ENCODE measurements around the gene CATSPERB.
"Not testable (repeated sequence)": the region's sequence is repeated elsewhere in the genome, so short reads cannot be mapped to it uniquely, and the experiment has no call there.

CATSPERB gene

GRCh38 chr14:91737619-91738018 is 5.7 kb upstream of the CATSPERB start:
- no peak for DNase-seq (ENCODE audit: low read depth, low spot score)

DNA sequence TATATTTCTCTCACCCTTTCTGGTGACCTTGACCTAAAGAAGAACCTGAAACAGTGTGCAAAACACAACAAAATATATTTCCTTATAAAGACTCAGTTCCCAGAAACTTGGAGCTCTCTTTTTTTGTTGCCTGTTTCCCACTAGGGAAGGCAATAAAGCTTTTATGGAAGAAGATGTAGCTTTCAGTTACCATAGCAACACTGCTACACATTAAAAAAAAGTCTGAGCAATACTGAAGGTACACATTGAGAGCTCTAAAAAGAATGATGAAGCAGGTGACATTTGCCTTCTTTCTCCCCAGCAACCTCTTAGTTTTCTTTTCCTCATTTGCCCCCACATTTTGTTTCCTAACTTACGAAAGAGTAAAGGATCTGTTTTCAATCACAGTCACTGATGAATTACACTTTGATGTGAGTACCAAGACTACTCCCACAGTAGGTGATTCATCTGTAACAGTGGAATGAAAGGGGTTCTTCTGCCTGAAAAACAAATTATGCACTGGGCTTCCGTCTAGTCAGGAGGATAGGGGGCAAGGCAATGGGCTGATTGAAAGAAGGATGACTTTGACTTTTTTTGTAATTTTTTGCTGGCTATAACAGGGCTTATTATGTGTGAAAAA is 1.1 kb upstream of the CATSPERB start:
- no peak for DNase-seq (ENCODE audit: low read depth, low spot score)

DNA sequence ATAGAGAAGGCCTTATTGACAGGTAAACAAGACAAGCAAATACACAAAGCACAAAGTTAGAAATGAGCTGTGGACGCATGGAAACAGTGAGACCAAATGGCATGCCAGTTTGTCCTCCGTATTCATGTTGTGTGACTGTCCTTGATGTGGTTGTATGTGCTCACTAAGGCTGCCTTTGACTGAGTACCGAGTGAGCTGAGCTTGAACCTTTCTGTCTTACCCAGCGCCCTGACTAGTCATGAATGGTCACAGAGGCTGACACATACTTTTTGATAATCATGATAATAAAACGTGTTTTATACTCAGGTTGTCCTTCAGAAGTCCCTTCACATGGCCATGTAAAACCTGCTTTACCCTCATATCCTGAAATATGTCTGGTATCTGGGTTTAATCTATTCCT is 553 bp upstream of the CATSPERB start:
- DNase-seq (ENCODE audit: low read depth, low spot score), result no peak

GRCh38 chr14:91731018-91731417 is 868 bp downstream of the CATSPERB start:
- DNase-seq (ENCODE audit: low read depth, low spot score), result no peak

GRCh38 chr14:91729756-91730155 is 2.1 kb downstream of the CATSPERB start:
- DNase-seq (ENCODE audit: low read depth, low spot score), result no peak

- DNase-seq (ENCODE audit: low read depth, low spot score), result no peak
These were observed 3.2 kb downstream of the CATSPERB start for GRCh38 chr14:91728616-91729183.

DNA sequence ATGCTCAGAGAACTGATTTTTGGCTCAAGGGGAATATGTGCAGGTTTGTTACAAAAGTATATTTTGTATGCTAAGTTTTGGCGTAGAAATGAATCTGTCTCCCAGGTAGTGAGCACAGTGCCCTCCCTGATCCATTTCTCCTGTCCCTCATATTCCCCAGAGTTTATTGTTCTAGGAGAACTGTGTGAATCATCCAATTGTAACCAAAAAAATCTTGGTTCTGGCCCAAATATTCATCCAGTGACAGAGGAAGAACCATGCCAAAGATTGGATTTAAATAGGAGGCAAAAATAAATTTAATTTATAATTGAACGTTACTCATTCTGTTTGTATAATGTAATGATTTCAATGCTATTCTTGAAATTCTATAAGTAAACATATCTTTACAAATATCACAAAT is 4.8 kb downstream of the CATSPERB start:
- DNase-seq (ENCODE audit: low read depth, low spot score), result no peak

- DNase-seq (ENCODE audit: low read depth, low spot score), result no peak
These were observed 8.4 kb downstream of the CATSPERB start for GRCh38 chr14:91723501-91723900.

- DNase-seq (ENCODE audit: low read depth, low spot score), result no peak
These were observed 9.5 kb downstream of the CATSPERB start for GRCh38 chr14:91722386-91722785.

GRCh38 chr14:91719839-91720238 is 12.0 kb downstream of the CATSPERB start:
- DNase-seq (ENCODE audit: low read depth, low spot score), result no peak

DNA sequence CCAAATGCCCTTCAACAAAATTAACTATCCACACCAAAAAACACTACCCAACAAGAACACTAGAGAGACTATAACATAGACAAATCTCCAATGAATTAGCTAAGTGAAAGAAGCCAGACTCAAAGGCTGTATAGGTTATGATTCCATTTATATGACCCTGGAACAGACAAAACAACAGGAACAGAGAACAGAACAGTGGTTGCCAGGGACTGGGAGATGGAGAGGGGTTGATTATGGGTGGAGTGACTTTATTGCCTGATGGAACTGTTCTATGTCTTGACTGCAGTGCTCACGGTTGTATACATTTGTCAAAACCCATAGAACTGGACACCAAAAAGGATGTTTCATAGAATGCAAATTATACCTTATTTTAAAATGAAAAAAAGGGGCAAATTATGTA is 14.9 kb downstream of the CATSPERB start:
- DNase-seq (ENCODE audit: low read depth, low spot score), result no peak

DNA sequence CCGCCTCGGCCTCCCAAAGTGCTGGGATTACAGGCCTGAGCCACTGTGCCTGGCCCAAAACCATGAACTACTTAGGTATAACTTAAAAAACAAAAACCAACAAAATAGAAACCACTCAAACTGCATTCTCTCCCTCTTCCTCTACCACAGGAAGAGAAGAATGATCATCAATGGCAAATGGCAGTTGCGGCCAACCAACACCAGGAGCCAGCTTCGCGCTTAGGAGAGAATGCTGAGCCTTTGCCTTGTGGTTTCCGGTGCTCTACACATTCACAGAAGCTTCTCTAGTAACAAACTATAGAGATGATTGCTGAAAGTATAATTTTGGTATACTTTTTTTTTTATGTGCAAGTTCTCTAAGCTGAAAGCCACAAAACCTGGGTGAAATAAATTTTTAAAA is 17.1 kb downstream of the CATSPERB start:
- DNase-seq (ENCODE audit: low read depth, low spot score), result peak; percentile 3

GRCh38 chr14:91708795-91709194 is 23.1 kb downstream of the CATSPERB start:
- no peak for DNase-seq (ENCODE audit: low read depth, low spot score)

DNA sequence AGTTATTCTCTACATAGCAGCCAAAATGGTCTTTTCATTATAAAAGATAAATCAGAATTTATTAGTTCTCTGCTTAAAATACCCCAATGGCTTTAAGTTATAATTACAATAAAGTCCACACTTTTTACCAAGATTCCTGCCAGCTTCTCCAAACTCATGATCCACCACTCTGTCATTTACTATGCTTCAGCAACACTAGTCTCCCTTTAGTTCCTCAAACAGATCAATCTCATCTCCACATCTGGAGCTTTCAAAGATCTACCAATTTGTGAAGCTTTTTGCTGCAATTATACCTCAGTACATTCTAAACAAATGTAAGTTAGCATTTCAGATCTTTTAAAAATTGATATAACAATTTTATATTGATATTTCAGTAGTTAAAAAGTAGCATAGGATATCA is 24.9 kb downstream of the CATSPERB start:
- no peak for DNase-seq (ENCODE audit: low read depth, low spot score)

GRCh38 chr14:91694643-91695042 is 37.2 kb downstream of the CATSPERB start:
- DNase-seq (ENCODE audit: low read depth, low spot score), result no peak

DNA sequence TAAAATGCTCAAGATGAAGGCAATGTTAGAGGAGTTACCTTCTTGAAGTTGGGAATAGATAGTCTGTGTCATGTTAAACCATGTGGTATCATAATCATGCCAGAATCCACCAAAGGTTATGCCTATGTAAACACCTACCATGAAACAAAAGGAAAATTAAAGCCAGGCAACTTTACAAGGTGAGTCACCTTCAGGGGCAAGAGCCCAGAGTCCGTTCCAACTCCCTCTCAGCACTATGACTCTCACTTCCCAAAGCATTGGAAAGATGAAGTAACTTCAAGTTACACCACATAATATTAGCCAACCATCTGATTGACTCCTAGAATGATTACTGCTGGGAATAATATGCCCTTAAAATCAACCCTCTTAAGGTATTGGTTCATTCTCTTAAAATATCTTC is 38.5 kb downstream of the CATSPERB start:
- DNase-seq (ENCODE audit: low read depth, low spot score), result no peak

GRCh38 chr14:91692075-91692474 is 39.8 kb downstream of the CATSPERB start:
- DNase-seq (ENCODE audit: low read depth, low spot score), result no peak

DNA sequence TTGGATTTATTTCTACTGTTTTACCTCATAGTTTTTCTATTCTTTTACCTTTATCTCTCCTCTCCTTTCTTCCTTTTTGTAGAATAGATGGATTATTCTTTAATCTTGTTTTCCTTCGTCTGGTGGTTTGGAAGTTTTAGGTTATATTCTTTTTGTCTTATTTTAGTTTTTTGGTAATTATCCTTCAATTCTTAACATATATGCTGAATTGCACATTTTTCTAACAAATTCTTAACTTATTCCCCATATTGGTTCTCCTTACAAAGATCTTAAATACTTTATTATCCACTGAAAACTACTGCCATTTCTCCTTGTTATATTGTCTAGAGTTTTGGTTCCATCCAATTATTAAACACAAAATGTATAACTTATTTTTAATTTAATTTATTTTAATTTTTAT is 42.3 kb downstream of the CATSPERB start:
- no peak for DNase-seq (ENCODE audit: low read depth, low spot score)

DNA sequence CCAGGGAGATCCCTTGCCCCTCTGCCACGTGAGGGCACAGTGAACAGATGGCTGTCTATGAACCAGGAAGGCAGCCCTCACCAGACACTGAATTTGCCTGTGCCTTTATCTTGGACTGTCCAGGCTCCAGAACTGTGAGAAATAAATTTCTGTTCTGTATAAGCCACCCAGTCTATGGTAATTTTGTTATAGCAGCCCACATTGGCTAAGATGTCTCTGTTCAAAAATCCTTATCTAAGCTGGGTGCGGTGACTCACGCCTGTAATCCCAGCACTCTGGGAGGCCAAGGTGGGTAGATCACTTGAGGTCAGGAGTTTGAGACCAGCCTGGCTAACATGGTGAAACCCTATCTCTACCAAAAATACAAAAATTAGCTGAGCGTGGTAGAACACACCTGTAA is 44.5 kb downstream of the CATSPERB start:
- DNase-seq (ENCODE audit: low read depth, low spot score), result not testable (repeated sequence)

- DNase-seq (ENCODE audit: low read depth, low spot score), result no peak
These were observed 46.3 kb downstream of the CATSPERB start for GRCh38 chr14:91685600-91685999.

GRCh38 chr14:91681893-91682563 is 49.9 kb downstream of the CATSPERB start:
- no peak for DNase-seq (ENCODE audit: low read depth, low spot score)

DNA sequence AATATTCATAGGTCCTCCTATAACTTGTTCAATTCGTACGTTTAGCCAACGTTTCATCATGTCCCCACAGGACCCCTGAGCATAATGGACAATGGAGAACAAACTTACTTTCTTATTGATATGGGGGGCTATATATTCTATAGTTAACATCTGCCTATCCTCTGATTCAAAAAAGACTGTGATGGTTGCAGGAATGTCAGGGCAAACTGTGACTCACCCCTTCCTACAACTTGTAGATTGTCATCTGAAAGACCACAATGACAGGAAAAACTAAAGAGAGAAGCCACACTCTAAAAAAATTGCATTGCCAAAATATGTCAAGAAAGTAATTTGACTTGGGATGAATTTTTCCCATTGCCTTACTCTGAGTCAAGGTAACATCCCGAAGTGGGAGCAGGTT is 50.8 kb downstream of the CATSPERB start:
- DNase-seq (ENCODE audit: low read depth, low spot score), result no peak

GRCh38 chr14:91679273-91679672 is 52.6 kb downstream of the CATSPERB start:
- DNase-seq (ENCODE audit: low read depth, low spot score), result no peak
